Esophagus squamous epithelium (tissue), 4 donors: ENCODE data around the gene ARHGAP32.

Source experiments
- POLR2A ChIP-seq, 4 donors: fragments of 450-650 bp; IDR thresholded peaks; one replicate each; pipeline ENCODE4 v1.6.1; 2017; ENCODE audit warnings: antibody characterized with exemption in 4 of 4, mild to moderate bottlenecking in 4 of 4, moderate library complexity in 3 of 4
- TF ChIP-seq, protein P1 (sequence below), 6 experiments: fragments of 450-650 bp in 4 of 6; fragments of 200-600 bp in 2 of 6; sonication (generic) in 2 of 6; IDR thresholded peaks; one replicate each; pipeline ENCODE4 v1.5.1; 2016 to 2019; ENCODE audit warnings: antibody characterized with exemption in 6 of 6, mild to moderate bottlenecking in 4 of 6, moderate library complexity in 4 of 6

DNA sequence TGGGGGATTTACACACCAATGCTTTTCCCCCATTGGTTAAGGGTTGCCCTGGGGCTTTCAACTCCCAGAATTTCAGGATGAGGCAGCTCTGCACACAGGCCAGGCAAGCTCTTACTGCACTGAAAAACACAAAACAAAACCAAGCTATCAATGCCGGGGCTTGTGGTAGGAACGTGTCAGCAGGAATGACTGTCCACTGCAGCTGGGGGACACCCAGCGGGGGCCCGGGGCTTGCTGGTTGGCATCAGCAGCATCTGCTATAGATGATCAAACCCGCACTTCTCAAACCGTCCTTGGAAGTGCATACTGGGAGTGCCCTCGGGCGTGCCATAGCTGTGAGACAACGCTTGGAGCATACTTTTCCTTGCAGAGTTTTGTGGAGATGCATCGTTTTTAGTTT, 257.2 kb downstream of the ARHGAP32 start:
- no peak for TF ChIP-seq POLR2A (IDR thresholded peaks at IDR 0.05)
- TF ChIP-seq, protein P1, sequence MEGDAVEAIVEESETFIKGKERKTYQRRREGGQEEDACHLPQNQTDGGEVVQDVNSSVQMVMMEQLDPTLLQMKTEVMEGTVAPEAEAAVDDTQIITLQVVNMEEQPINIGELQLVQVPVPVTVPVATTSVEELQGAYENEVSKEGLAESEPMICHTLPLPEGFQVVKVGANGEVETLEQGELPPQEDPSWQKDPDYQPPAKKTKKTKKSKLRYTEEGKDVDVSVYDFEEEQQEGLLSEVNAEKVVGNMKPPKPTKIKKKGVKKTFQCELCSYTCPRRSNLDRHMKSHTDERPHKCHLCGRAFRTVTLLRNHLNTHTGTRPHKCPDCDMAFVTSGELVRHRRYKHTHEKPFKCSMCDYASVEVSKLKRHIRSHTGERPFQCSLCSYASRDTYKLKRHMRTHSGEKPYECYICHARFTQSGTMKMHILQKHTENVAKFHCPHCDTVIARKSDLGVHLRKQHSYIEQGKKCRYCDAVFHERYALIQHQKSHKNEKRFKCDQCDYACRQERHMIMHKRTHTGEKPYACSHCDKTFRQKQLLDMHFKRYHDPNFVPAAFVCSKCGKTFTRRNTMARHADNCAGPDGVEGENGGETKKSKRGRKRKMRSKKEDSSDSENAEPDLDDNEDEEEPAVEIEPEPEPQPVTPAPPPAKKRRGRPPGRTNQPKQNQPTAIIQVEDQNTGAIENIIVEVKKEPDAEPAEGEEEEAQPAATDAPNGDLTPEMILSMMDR (IDR thresholded peaks at IDR 0.05) = no peak
